ENCODE results near the gene G2E3. TPM values are rescaled to one million over a fixed set of nuclear protein-coding genes. Genes with fewer than 3 reads are reported as not detected.
"Not testable (repeated sequence)": the region's sequence is repeated elsewhere in the genome, so short reads cannot be mapped to it uniquely, and the experiment has no call there.

Gene G2E3
- total and polyA plus RNA-seq, 11 donors: 2.4 to 10.2 (median 6.8) TPM

DNA sequence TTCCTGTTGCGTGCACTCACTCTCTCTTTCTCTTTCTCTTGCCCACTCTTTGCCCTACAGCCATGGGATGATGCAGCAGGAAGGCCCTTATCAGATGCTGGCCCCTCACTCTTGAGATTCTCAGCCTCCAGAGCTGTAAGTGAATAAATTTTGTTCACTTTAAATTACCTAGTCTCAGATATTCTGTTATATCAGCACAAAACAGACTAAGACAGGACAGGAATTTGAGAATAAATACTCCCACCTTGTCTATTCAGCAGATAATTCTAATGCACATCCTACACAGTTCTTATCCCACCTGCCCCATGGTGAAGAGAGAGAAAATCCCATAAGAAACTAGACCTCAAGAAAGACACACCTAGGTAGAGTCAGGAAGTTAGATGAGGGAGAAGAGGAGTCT lies 25.8 kb upstream of the G2E3 start:
- 86 to 100% (median 91%) methylated on average over 1 of the region's 1 CpG for WGBS, 4 donors
- Histone ChIP-seq H3K27me3 (peaks cover 0 to 7% (median 0%) of the 10 kb centered on the region in 9 donors), H3K9me3 (no peaks in the 10 kb centered on the region), H3K36me3 (no peaks in the 10 kb centered on the region), H3K4me1 (no peaks in the 10 kb centered on the region), H3K4me3 (no peak overlapping the region), H3K27ac (no peak overlapping the region)
- TF ChIP-seq, protein P1, sequence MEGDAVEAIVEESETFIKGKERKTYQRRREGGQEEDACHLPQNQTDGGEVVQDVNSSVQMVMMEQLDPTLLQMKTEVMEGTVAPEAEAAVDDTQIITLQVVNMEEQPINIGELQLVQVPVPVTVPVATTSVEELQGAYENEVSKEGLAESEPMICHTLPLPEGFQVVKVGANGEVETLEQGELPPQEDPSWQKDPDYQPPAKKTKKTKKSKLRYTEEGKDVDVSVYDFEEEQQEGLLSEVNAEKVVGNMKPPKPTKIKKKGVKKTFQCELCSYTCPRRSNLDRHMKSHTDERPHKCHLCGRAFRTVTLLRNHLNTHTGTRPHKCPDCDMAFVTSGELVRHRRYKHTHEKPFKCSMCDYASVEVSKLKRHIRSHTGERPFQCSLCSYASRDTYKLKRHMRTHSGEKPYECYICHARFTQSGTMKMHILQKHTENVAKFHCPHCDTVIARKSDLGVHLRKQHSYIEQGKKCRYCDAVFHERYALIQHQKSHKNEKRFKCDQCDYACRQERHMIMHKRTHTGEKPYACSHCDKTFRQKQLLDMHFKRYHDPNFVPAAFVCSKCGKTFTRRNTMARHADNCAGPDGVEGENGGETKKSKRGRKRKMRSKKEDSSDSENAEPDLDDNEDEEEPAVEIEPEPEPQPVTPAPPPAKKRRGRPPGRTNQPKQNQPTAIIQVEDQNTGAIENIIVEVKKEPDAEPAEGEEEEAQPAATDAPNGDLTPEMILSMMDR (IDR thresholded peaks at IDR 0.05): no peak
- TF ChIP-seq POLR2A (IDR thresholded peaks at IDR 0.05): no peak
- ATAC-seq (no peak), DNase-seq (no peak)
- intact Hi-C loops (cut with DNase I): no loop called here

GRCh38 chr14:30541318-30541717 lies 17.6 kb upstream of the G2E3 start:
- Histone ChIP-seq H3K27me3 (peaks cover 0 to 3% (median 0%) of the 10 kb centered on the region in 9 donors), H3K27ac (no peak overlapping the region), H3K9me3 (peaks cover 0 to 9% (median 0%) of the 10 kb centered on the region in 12 donors), H3K36me3 (no peaks in the 10 kb centered on the region), H3K4me1 (no peaks in the 10 kb centered on the region), H3K4me3 (no peak overlapping the region)
- no peak for TF ChIP-seq POLR2A (IDR thresholded peaks at IDR 0.05)
- TF ChIP-seq, protein P1 (IDR thresholded peaks at IDR 0.05): no peak
- 90 to 94% (median 93%) methylated on average over 1 of the region's 1 CpG for WGBS, 4 donors
- intact Hi-C loops (cut with DNase I): no loop called here
- DNase-seq (no peak), ATAC-seq (no peak)

DNA sequence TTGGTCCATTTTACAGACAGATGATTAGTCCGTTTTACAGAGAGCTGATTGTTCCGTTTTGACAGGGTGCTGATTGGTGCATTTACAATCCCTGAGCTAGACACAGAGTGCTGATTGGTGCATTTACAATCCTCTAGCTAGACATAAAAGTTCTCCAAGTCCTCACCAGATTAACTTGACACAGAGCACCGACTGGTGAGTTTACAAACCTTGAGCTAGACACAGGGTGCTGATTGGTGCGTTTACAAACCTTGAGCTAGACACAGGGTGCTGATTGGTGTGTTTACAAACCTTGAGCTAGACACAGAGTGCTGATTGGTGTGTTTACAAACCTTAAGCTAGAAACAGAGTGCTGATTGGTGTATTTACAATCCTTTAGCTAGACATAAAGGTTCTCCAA lies 12.2 kb upstream of the G2E3 start:
- H3K9me3 ChIP-seq; intact Hi-C loops (cut with DNase I); H3K27ac ChIP-seq; DNase-seq; H3K4me1 ChIP-seq; H3K36me3 ChIP-seq; H3K27me3 ChIP-seq; ATAC-seq; H3K4me3 ChIP-seq: not testable (repeated sequence)
- WGBS, 4 donors: 86 to 88% (median 87%) methylated on average over 4 of the region's 4 CpGs

- ATAC-seq: no peak
- WGBS, 4 donors: 93 to 94% (median 93%) methylated on average over 16 to 40 of the region's 40 CpGs
- TF ChIP-seq, protein P1 (IDR thresholded peaks at IDR 0.05): no peak
- TF ChIP-seq POLR2A (IDR thresholded peaks at IDR 0.05): no peak
These were observed 11.4 kb upstream of the G2E3 start for GRCh38 chr14:30547388-30548048.

DNA sequence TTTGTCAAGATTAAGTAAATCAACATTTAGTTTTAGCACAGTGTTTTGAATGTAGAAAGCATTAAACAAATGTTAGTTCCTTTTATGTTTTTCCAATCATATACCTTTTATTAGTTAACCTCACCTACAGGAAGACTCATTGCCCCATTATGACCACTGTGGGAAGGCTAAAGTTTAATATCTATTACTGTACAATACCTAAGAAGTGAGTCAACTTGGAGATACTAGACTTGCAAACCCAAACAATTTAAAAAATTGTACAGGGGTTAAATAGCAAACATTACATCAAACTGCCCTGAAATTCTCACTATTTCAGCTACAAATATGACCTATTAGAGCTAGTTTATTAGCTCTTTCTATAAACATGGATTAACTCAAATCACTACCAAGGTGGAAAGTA lies 8.6 kb upstream of the G2E3 start:
- no peak for ATAC-seq
- no peak for TF ChIP-seq POLR2A (IDR thresholded peaks at IDR 0.05)
- TF ChIP-seq, protein P1 (IDR thresholded peaks at IDR 0.05): no peak
- no peak overlapping the region for H3K4me3 ChIP-seq
- intact Hi-C loops (cut with DNase I): no loop called here
- peaks cover 0 to 5% (median 0%) of the 10 kb centered on the region in 12 donors for H3K9me3 ChIP-seq
- H3K36me3 ChIP-seq: no peaks in the 10 kb centered on the region
- H3K27ac ChIP-seq: no peak overlapping the region
- H3K4me1 ChIP-seq: no peaks in the 10 kb centered on the region
- H3K27me3 ChIP-seq: peaks cover 0 to 9% (median 0%) of the 10 kb centered on the region in 9 donors
- no peak for DNase-seq

More at GRCh38 chr14:30547388-30548048, 11.4 kb upstream of the G2E3 start:
- no peak overlapping the region for H3K27ac ChIP-seq
- peaks cover 0 to 9% (median 0%) of the 10 kb centered on the region in 12 donors for H3K9me3 ChIP-seq
- no peak overlapping the region for H3K4me3 ChIP-seq
- H3K4me1 ChIP-seq: no peaks in the 10 kb centered on the region
- intact Hi-C loops (cut with DNase I): no loop called here
- H3K27me3 ChIP-seq: peaks cover 0 to 9% (median 0%) of the 10 kb centered on the region in 9 donors
- H3K36me3 ChIP-seq: no peaks in the 10 kb centered on the region
- no peak for DNase-seq
